Mammary epithelial cell (primary cell): Measurements from ENCODE around the gene ZNF555.

Experiments
- EZH2 ChIP-seq: IDR thresholded peaks from 2 replicates; pipeline ENCODE4 v1.6.1; 2012; ENCODE audit warnings: low read length, inconsistent platforms, borderline replicate concordance
- TF ChIP-seq, protein P1 (sequence below), 2 donors: IDR thresholded peaks in 1 of 2; conservative IDR thresholded peaks in 1 of 2; 2 replicates each; pipeline ENCODE4 v1.5.1; 2011 to 2012; ENCODE audit warnings: inconsistent platforms in 2 of 2, low read length in 2 of 2, mild to moderate bottlenecking in 2 of 2, control low read depth in 1 of 2, low read depth in 1 of 2; ENCODE audit not compliant: insufficient read depth in 1 of 2; ENCODE audit errors: extremely low read depth in 1 of 2

DNA sequence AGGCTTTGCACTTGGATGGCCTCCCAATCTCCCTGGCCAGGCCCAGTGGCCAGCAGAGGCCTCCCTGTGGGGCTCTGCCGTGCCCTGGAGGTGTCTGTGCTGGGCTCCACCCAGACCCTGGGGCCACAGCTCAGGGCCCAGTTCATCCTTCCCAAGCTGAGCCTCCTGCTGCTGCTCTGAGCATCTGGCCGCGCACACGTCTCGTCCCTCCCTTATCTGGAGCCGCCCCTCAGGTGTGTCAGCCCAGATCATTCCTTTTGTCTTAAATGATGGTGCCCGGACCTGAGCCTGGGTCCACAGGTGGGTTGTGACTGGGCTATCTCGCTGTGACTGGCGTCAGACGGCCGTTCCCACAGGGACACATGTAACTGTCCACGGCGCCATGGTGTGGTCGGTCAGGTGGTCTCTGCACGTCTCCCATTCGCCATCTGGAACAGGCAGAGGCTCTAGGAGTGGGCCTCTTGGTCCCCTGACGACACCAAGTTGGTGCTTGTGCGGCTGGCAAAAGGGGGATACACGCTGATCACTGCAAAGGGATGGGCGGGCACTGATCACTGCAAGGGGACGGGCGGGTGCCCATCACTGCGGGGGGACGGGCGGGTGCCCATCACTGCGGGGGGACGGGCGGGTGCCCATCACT lies 35.9 kb upstream of the ZNF555 start:
- TF ChIP-seq, protein P1, sequence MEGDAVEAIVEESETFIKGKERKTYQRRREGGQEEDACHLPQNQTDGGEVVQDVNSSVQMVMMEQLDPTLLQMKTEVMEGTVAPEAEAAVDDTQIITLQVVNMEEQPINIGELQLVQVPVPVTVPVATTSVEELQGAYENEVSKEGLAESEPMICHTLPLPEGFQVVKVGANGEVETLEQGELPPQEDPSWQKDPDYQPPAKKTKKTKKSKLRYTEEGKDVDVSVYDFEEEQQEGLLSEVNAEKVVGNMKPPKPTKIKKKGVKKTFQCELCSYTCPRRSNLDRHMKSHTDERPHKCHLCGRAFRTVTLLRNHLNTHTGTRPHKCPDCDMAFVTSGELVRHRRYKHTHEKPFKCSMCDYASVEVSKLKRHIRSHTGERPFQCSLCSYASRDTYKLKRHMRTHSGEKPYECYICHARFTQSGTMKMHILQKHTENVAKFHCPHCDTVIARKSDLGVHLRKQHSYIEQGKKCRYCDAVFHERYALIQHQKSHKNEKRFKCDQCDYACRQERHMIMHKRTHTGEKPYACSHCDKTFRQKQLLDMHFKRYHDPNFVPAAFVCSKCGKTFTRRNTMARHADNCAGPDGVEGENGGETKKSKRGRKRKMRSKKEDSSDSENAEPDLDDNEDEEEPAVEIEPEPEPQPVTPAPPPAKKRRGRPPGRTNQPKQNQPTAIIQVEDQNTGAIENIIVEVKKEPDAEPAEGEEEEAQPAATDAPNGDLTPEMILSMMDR (conservative IDR thresholded peaks at IDR 0.05 in 1 of 2, IDR thresholded peaks at IDR 0.05 in 1 of 2; ENCODE audit: extremely low read depth in 1 of 2, insufficient read depth in 1 of 2, low read depth in 1 of 2, low read length in 2 of 2), result no peak
- no peak for TF ChIP-seq EZH2
